NT2/D1 (cell line): ENCODE measurements around the gene ACTN2.

ENCODE experiments used
- DNase-seq: peaks from one replicate; pipeline ENCODE4 v3.0.0-alpha.2; 2011; ENCODE audit warnings: low read depth, low spot score
- H3K27me3 ChIP-seq: 2 replicates; pipeline ENCODE4 v1.6.0; 2011; ENCODE audit warnings: mild to moderate bottlenecking; ENCODE audit not compliant: insufficient read length, insufficient read depth
- H3K36me3 ChIP-seq: 2 replicates; pipeline ENCODE4 v1.6.1; 2011; ENCODE audit warnings: mild to moderate bottlenecking, low read length, mixed read lengths; ENCODE audit not compliant: insufficient read depth, insufficient read length
- H3K4me1 ChIP-seq: 2 replicates; pipeline ENCODE4 v1.5.1; 2011; ENCODE audit not compliant: insufficient read depth, insufficient read length
- H3K4me3 ChIP-seq: 2 replicates; pipeline ENCODE4 v1.5.1; 2011; ENCODE audit warnings: low read depth; ENCODE audit not compliant: insufficient read length
- H3K9ac ChIP-seq: 2 replicates; pipeline ENCODE4 v1.6.0; 2011; ENCODE audit warnings: low read depth; ENCODE audit not compliant: insufficient read length
- H3K9me3 ChIP-seq: 2 replicates; pipeline ENCODE4 v1.5.1; 2011; ENCODE audit warnings: mild to moderate bottlenecking, low read length; ENCODE audit not compliant: insufficient read depth
- SUZ12 ChIP-seq: IDR thresholded peaks from 2 replicates; pipeline ENCODE4 v1.6.1; 2011; ENCODE audit not compliant: insufficient read length, insufficient read depth; ENCODE audit errors: extremely low read depth
- YY1 ChIP-seq: IDR thresholded peaks from 2 replicates; pipeline ENCODE4 v1.6.1; 2011; ENCODE audit not compliant: insufficient read length, insufficient read depth
- ZNF274 ChIP-seq: IDR thresholded peaks from 2 replicates; pipeline ENCODE4 v1.6.1; 2011; ENCODE audit warnings: mild to moderate bottlenecking, low read depth, low read length

The ACTN2 gene

GRCh38 chr1:236795757-236796667, 109.7 kb downstream of the ACTN2 start:
- Histone ChIP-seq H3K36me3 (no peaks in the 10 kb centered on the region), H3K4me3 (peak overlapping the region; percentile 100), H3K27me3 (peaks cover 10% of the 10 kb centered on the region), H3K9ac (peak overlapping the region; percentile 98), H3K9me3 (no peaks in the 10 kb centered on the region), H3K4me1 (no peaks in the 10 kb centered on the region)
- TF ChIP-seq ZNF274, result no peak
- no peak for TF ChIP-seq SUZ12
- TF ChIP-seq YY1, result no peak
- no peak for DNase-seq

GRCh38 chr1:236799001-236799400, 112.7 kb downstream of the ACTN2 start:
- H3K4me1 ChIP-seq, result no peaks in the 10 kb centered on the region
- no peak overlapping the region for H3K9ac ChIP-seq
- H3K9me3 ChIP-seq, result no peaks in the 10 kb centered on the region
- DNase-seq, result no peak
- no peak overlapping the region for H3K4me3 ChIP-seq
- H3K27me3 ChIP-seq, result peaks cover 10% of the 10 kb centered on the region
- peaks cover 7% of the 10 kb centered on the region for H3K36me3 ChIP-seq
- TF ChIP-seq SUZ12 (no peak), ZNF274 (no peak), YY1 (no peak)

- no peaks in the 10 kb centered on the region for H3K4me1 ChIP-seq
- H3K9me3 ChIP-seq, result no peaks in the 10 kb centered on the region
- H3K36me3 ChIP-seq, result peaks cover 8% of the 10 kb centered on the region
- no peak overlapping the region for H3K9ac ChIP-seq
- TF ChIP-seq ZNF274 (no peak), YY1 (no peak)
- no peak overlapping the region for H3K4me3 ChIP-seq
- no peak for DNase-seq
- peaks cover 10% of the 10 kb centered on the region for H3K27me3 ChIP-seq
These were observed 113.8 kb downstream of the ACTN2 start for GRCh38 chr1:236800002-236800620.

- no peaks in the 10 kb centered on the region for H3K4me1 ChIP-seq
- no peaks in the 10 kb centered on the region for H3K9me3 ChIP-seq
- peaks cover 13% of the 10 kb centered on the region for H3K36me3 ChIP-seq
- TF ChIP-seq SUZ12, result no peak
- no peak for TF ChIP-seq ZNF274
- TF ChIP-seq YY1, result no peak
- no peak overlapping the region for H3K9ac ChIP-seq
- DNase-seq, result no peak
- no peak overlapping the region for H3K4me3 ChIP-seq
- H3K27me3 ChIP-seq, result peaks cover 8% of the 10 kb centered on the region
These were observed 114.3 kb downstream of the ACTN2 start for GRCh38 chr1:236800623-236801022.

- DNase-seq, result no peak
- no peak for TF ChIP-seq YY1
- TF ChIP-seq ZNF274, result no peak
- no peak for TF ChIP-seq SUZ12
- no peaks in the 10 kb centered on the region for H3K27me3 ChIP-seq
- no peaks in the 10 kb centered on the region for H3K4me1 ChIP-seq
- H3K36me3 ChIP-seq, result peaks cover 20% of the 10 kb centered on the region
- no peaks in the 10 kb centered on the region for H3K9me3 ChIP-seq
- no peak overlapping the region for H3K9ac ChIP-seq
- no peak overlapping the region for H3K4me3 ChIP-seq
These were observed 116.0 kb downstream of the ACTN2 start for GRCh38 chr1:236802264-236802663.

- H3K9me3 ChIP-seq, result no peaks in the 10 kb centered on the region
- no peak overlapping the region for H3K4me3 ChIP-seq
- H3K36me3 ChIP-seq, result peaks cover 53% of the 10 kb centered on the region
- no peaks in the 10 kb centered on the region for H3K4me1 ChIP-seq
- DNase-seq, result no peak
- no peaks in the 10 kb centered on the region for H3K27me3 ChIP-seq
- H3K9ac ChIP-seq, result no peak overlapping the region
- no peak for TF ChIP-seq ZNF274
- no peak for TF ChIP-seq SUZ12
- TF ChIP-seq YY1, result no peak
These were observed 120.3 kb downstream of the ACTN2 start for GRCh38 chr1:236806634-236807033.

GRCh38 chr1:236808005-236808404, 121.7 kb downstream of the ACTN2 start:
- TF ChIP-seq ZNF274 (no peak), SUZ12 (no peak)
- Histone ChIP-seq H3K36me3 (peaks cover 63% of the 10 kb centered on the region), H3K9me3 (no peaks in the 10 kb centered on the region), H3K4me1 (no peaks in the 10 kb centered on the region), H3K9ac (no peak overlapping the region), H3K27me3 (no peaks in the 10 kb centered on the region), H3K4me3 (no peak overlapping the region)
- no peak for DNase-seq
